ENCODE data around the gene SHC4.

GRCh38 chr15:48858401-48858800, 105.3 kb downstream of the SHC4 start:
- TF ChIP-seq, protein P1, sequence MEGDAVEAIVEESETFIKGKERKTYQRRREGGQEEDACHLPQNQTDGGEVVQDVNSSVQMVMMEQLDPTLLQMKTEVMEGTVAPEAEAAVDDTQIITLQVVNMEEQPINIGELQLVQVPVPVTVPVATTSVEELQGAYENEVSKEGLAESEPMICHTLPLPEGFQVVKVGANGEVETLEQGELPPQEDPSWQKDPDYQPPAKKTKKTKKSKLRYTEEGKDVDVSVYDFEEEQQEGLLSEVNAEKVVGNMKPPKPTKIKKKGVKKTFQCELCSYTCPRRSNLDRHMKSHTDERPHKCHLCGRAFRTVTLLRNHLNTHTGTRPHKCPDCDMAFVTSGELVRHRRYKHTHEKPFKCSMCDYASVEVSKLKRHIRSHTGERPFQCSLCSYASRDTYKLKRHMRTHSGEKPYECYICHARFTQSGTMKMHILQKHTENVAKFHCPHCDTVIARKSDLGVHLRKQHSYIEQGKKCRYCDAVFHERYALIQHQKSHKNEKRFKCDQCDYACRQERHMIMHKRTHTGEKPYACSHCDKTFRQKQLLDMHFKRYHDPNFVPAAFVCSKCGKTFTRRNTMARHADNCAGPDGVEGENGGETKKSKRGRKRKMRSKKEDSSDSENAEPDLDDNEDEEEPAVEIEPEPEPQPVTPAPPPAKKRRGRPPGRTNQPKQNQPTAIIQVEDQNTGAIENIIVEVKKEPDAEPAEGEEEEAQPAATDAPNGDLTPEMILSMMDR (IDR thresholded peaks at IDR 0.05), result no peak
- TF ChIP-seq POLR2A (IDR thresholded peaks at IDR 0.05) (no peak), POLR2AphosphoS5 (IDR thresholded peaks at IDR 0.05) (no peak)
